H9 (cell line): ENCODE results near the gene DSCAM. TPM values are rescaled to one million over a fixed set of nuclear protein-coding genes. Genes with fewer than 3 reads are reported as not detected.

Experiments
- DNase-seq: peaks from one replicate; pipeline ENCODE4 v3.0.0-alpha.2; 2017
- H2AFZ ChIP-seq: one replicate; pipeline ENCODE4 v1.6.1; 2013; ENCODE audit warnings: mild to moderate bottlenecking, low read length, control low read depth, moderate library complexity
- H2AK5ac ChIP-seq: 2 replicates; pipeline ENCODE4 v1.6.1; 2013; ENCODE audit warnings: low read length, control low read depth, mixed read lengths; ENCODE audit not compliant: insufficient read length
- H2BK120ac ChIP-seq: one replicate; pipeline ENCODE4 v1.6.1; 2013; ENCODE audit warnings: low read depth, mild to moderate bottlenecking, low read length, control low read depth, inconsistent platforms; ENCODE audit not compliant: poor library complexity, severe bottlenecking
- H2BK12ac ChIP-seq: 2 replicates; pipeline ENCODE4 v1.6.1; 2013; ENCODE audit warnings: low read length, control low read depth, mixed read lengths, low read depth; ENCODE audit not compliant: insufficient read length
- H2BK15ac ChIP-seq: 2 replicates; pipeline ENCODE4 v1.6.1; 2013; ENCODE audit warnings: low read depth, low read length, control low read depth
- H2BK20ac ChIP-seq: one replicate; pipeline ENCODE4 v1.6.1; 2013; ENCODE audit warnings: low read depth, mild to moderate bottlenecking, low read length, control low read depth, inconsistent platforms; ENCODE audit not compliant: poor library complexity, severe bottlenecking
- H2BK5ac ChIP-seq: 2 replicates; pipeline ENCODE4 v1.6.1; 2013; ENCODE audit warnings: low read length, control low read depth, mixed read lengths; ENCODE audit not compliant: insufficient read length
- H3K14ac ChIP-seq: 2 replicates; pipeline ENCODE4 v1.6.1; 2013; ENCODE audit warnings: low read length, control low read depth; ENCODE audit not compliant: insufficient read depth
- H3K18ac ChIP-seq: 2 replicates; pipeline ENCODE4 v1.6.1; 2013; ENCODE audit warnings: low read depth, mild to moderate bottlenecking, mixed read lengths, low read length, control low read depth; ENCODE audit not compliant: insufficient read length
- H3K23ac ChIP-seq: 2 replicates; pipeline ENCODE4 v1.6.1; 2013; ENCODE audit warnings: low read length, control low read depth, mixed read lengths, low read depth; ENCODE audit not compliant: insufficient read length
- H3K23me2 ChIP-seq: 2 replicates; pipeline ENCODE4 v1.6.1; 2013; ENCODE audit warnings: low read depth, mild to moderate bottlenecking, mixed read lengths, low read length, control low read depth; ENCODE audit not compliant: insufficient read length, poor library complexity, severe bottlenecking
- H3K27ac ChIP-seq: 2 replicates; pipeline ENCODE4 v1.5.1; 2013; ENCODE audit warnings: low read length, control low read depth, mixed read lengths, low read depth; ENCODE audit not compliant: insufficient read length
- H3K27me3 ChIP-seq: 2 replicates; pipeline ENCODE4 v1.6.1; 2013; ENCODE audit warnings: low read length, control low read depth, inconsistent platforms; ENCODE audit not compliant: insufficient read depth
- H3K4ac ChIP-seq: 2 replicates; pipeline ENCODE4 v1.6.1; 2013; ENCODE audit warnings: low read depth, mild to moderate bottlenecking, control low read depth, inconsistent platforms, low read length, moderate library complexity
- H3K4me1 ChIP-seq: 2 replicates; pipeline ENCODE4 v1.6.1; 2013; ENCODE audit warnings: low read length, control low read depth, inconsistent platforms; ENCODE audit not compliant: insufficient read depth
- H3K4me2 ChIP-seq: 2 replicates; pipeline ENCODE4 v1.6.1; 2013; ENCODE audit warnings: low read length, control low read depth, mixed read lengths; ENCODE audit not compliant: insufficient read length, insufficient read depth
- H3K56ac ChIP-seq: 2 replicates; pipeline ENCODE4 v1.6.1; 2013; ENCODE audit warnings: low read depth, mild to moderate bottlenecking, mixed read lengths, low read length, control low read depth; ENCODE audit not compliant: insufficient read length
- H3K79me1 ChIP-seq: 2 replicates; pipeline ENCODE4 v1.6.1; 2013; ENCODE audit warnings: low read depth, mild to moderate bottlenecking, moderate library complexity, low read length, control low read depth, inconsistent platforms; ENCODE audit not compliant: insufficient read depth, poor library complexity, severe bottlenecking
- H3K79me2 ChIP-seq: 2 replicates; pipeline ENCODE4 v1.6.1; 2013; ENCODE audit warnings: low read length, control low read depth, inconsistent platforms; ENCODE audit not compliant: insufficient read depth
- H3K9ac ChIP-seq: 2 replicates; pipeline ENCODE4 v1.6.1; 2013; ENCODE audit warnings: low read length, control low read depth, mixed read lengths; ENCODE audit not compliant: insufficient read length; ENCODE audit errors: extremely low read depth
- H3K9me3 ChIP-seq: one replicate; pipeline ENCODE4 v1.6.1; 2013; ENCODE audit warnings: low read depth, low read length, inconsistent platforms; ENCODE audit not compliant: control insufficient read depth
- H3T11ph ChIP-seq: one replicate; pipeline ENCODE4 v1.6.1; 2013; ENCODE audit warnings: mild to moderate bottlenecking, low read length, control low read depth, inconsistent platforms
- H4K20me1 ChIP-seq: one replicate; pipeline ENCODE4 v1.6.1; 2013; ENCODE audit not compliant: control insufficient read depth, insufficient read length, insufficient read depth
- H4K5ac ChIP-seq: 2 replicates; pipeline ENCODE4 v1.6.1; 2013; ENCODE audit warnings: low read depth, mild to moderate bottlenecking, mixed read lengths, low read length, control low read depth; ENCODE audit not compliant: insufficient read length
- H4K8ac ChIP-seq: replicated peaks from 2 replicates; pipeline ENCODE4 v1.6.1; 2013; ENCODE audit warnings: low read length, control low read depth, mixed read lengths, low read depth; ENCODE audit not compliant: insufficient read length
- H4K91ac ChIP-seq: 2 replicates; pipeline ENCODE4 v1.6.1; 2013; ENCODE audit warnings: low read depth, mild to moderate bottlenecking, moderate library complexity, mixed read lengths, low read length, control low read depth; ENCODE audit not compliant: insufficient read length
- H3K27ac Mint-ChIP-seq, 3 experiments: 2 replicates in 2 of 3; 3 replicates in 1 of 3; pipeline ENCODE4 v1.8.0; 2020 to 2021; ENCODE audit warnings: mixed read lengths in 3 of 3, mild to moderate bottlenecking in 1 of 3, moderate library complexity in 1 of 3
- H3K27me3 Mint-ChIP-seq: 2 replicates; pipeline ENCODE4 v1.8.0; 2021; ENCODE audit warnings: low read depth, mild to moderate bottlenecking, moderate library complexity, mixed read lengths
- H3K36me3 Mint-ChIP-seq, 3 experiments: 2 replicates in 2 of 3; 3 replicates in 1 of 3; pipeline ENCODE4 v1.8.0; 2020 to 2021; ENCODE audit warnings: low read depth in 3 of 3, mixed read lengths in 3 of 3; ENCODE audit not compliant: insufficient read depth in 1 of 3
- H3K4me1 Mint-ChIP-seq, 2 experiments: 2 replicates each; pipeline ENCODE4 v1.8.0; 2020; ENCODE audit warnings: mixed read lengths in 2 of 2
- H3K4me3 Mint-ChIP-seq, 2 experiments: 2 replicates in 1 of 2; 3 replicates in 1 of 2; pipeline ENCODE4 v1.8.0; 2020 to 2021; ENCODE audit warnings: mild to moderate bottlenecking in 2 of 2, mixed read lengths in 2 of 2, moderate library complexity in 1 of 2
- H3K9me3 Mint-ChIP-seq, 2 experiments: 2 replicates in 1 of 2; 3 replicates in 1 of 2; pipeline ENCODE4 v1.8.0; 2020; ENCODE audit warnings: mild to moderate bottlenecking in 2 of 2, mixed read lengths in 2 of 2, moderate library complexity in 1 of 2
- CTCF ChIP-seq: fragments of 200-600 bp; sonication (generic); conservative IDR thresholded peaks from 3 replicates; pipeline ENCODE4 v1.8.0; 2021; ENCODE audit warnings: antibody characterized with exemption, mild to moderate bottlenecking
- WGBS: extraction: QIAGEN DNeasy Blood & Tissue Kit; methylation state at CpG from one replicate; pipeline ENCODE4 v1.1.7; 2013; ENCODE audit warnings: missing lambda C conversion rate, low lambda C conversion rate, mixed read lengths; ENCODE audit not compliant: insufficient read length; ENCODE audit errors: extremely low coverage; 5-methylcytosine and 5-hydroxymethylcytosine counted together
- total RNA-seq: library from RNA; stranded (reverse); gene quantifications from 2 replicates; pipeline ENCODE4 v1.2.1, GENCODE V29; 2021

Gene DSCAM
- total RNA-seq, 1 experiment from 2014 or later = 0.17 TPM

- Histone ChIP-seq H3K23ac (no peak overlapping the region), H4K5ac (no peak overlapping the region), H2BK12ac (no peak overlapping the region), H2AFZ (no peak overlapping the region), H3K56ac (no peak overlapping the region), H2BK120ac (no peak overlapping the region), H3K23me2 (no peaks in the 10 kb centered on the region), H3K14ac (no peak overlapping the region), H3K27ac (no peak overlapping the region), H2AK5ac (no peak overlapping the region), H2BK15ac (no peak overlapping the region), H3K18ac (no peak overlapping the region), H3K4me2 (no peak overlapping the region), H3K9me3 (no peaks in the 10 kb centered on the region), H3T11ph (no peak overlapping the region), H3K27me3 (no peaks in the 10 kb centered on the region), H4K20me1 (no peaks in the 10 kb centered on the region), H2BK5ac (no peak overlapping the region), H4K91ac (no peak overlapping the region), H4K8ac (no peak overlapping the region), H3K4me1 (no peaks in the 10 kb centered on the region), H3K79me1 (no peaks in the 10 kb centered on the region), H3K4ac (no peak overlapping the region), H3K79me2 (no peaks in the 10 kb centered on the region), H3K9ac (no peak overlapping the region), H2BK20ac (no peak overlapping the region)
- H3K9me3 Mint-ChIP-seq = no peaks in the 10 kb centered on the region; a peak in 1 of 5 replicates
- no peak overlapping the region for H3K27ac Mint-ChIP-seq
- TF ChIP-seq CTCF = no peak
- DNase-seq = no peak
- no peaks in the 10 kb centered on the region for H3K27me3 Mint-ChIP-seq
- H3K4me1 Mint-ChIP-seq = peaks cover 4 to 6% of the 10 kb centered on the region in 2 experiments; a peak in 3 of 4 replicates
- H3K36me3 Mint-ChIP-seq = no peaks in the 10 kb centered on the region
- no CpG with 5 or more reads among the region's 6 CpGs for WGBS
- H3K4me3 Mint-ChIP-seq = no peak overlapping the region
These were observed 63.6 kb downstream of the DSCAM start for GRCh38 chr21:40783404-40783803.
